Kidney (tissue), 14 donors: ENCODE results near the gene NEUROD4. TPM values are rescaled to one million over a fixed set of nuclear protein-coding genes. Genes with fewer than 3 reads are reported as not detected.

ENCODE experiments used
- DNase-seq, 5 donors: peaks; one replicate each; pipeline ENCODE4 v3.0.0-alpha.2; 2013 to 2020
- FAIRE-seq: peaks from 2 replicates; lab custom pipeline; 2012; peaks lifted over from hg19 to GRCh38; lab: Jason Lieb, UNC
- H3K27ac ChIP-seq, 2 donors: one replicate each; pipeline ENCODE4 v1.7.0; 2013; ENCODE audit warnings: low read depth in 2 of 2, low read length in 2 of 2, inconsistent platforms in 1 of 2
- H3K27me3 ChIP-seq: one replicate; pipeline ENCODE4 v1.7.1; 2013; ENCODE audit warnings: low read length, inconsistent platforms; ENCODE audit not compliant: control insufficient read depth, insufficient read depth
- H3K36me3 ChIP-seq, 3 donors: one replicate each; pipeline versions ENCODE4 v1.7.0 to v1.7.1; 2013; ENCODE audit warnings: low read length in 3 of 3, control low read depth in 1 of 3, inconsistent platforms in 1 of 3; ENCODE audit not compliant: insufficient read depth in 3 of 3, control insufficient read depth in 2 of 3
- H3K4me1 ChIP-seq, 3 donors: one replicate each; pipeline versions ENCODE4 v1.7.0 to v1.7.1; 2013; ENCODE audit warnings: low read length in 3 of 3, inconsistent platforms in 1 of 3, low read depth in 1 of 3; ENCODE audit not compliant: control insufficient read depth in 2 of 3, insufficient read depth in 2 of 3
- H3K4me3 ChIP-seq, 3 donors: one replicate each; pipeline versions ENCODE4 v1.7.0 to v1.8.1; 2013; ENCODE audit warnings: low read length in 3 of 3, control low read depth in 1 of 3, inconsistent platforms in 1 of 3
- H3K9ac ChIP-seq, 3 donors: one replicate each; pipeline versions ENCODE4 v1.7.0 to v1.7.1; 2013; ENCODE audit warnings: low read length in 3 of 3, control low read depth in 1 of 3, inconsistent platforms in 1 of 3
- H3K9me3 ChIP-seq, 3 donors: one replicate each; pipeline versions ENCODE4 v1.7.0 to v1.7.1; 2013; ENCODE audit warnings: low read length in 3 of 3, control low read depth in 1 of 3, inconsistent platforms in 1 of 3; ENCODE audit not compliant: control insufficient read depth in 2 of 3, insufficient read depth in 1 of 3
- intact Hi-C: fragments of 100-400 bp; cut with DNase I; formaldehyde crosslinking; loops from one replicate; pipeline ENCODE4 v1.11.1; 2022
- polyA plus RNA-seq: library from polyadenylated mRNA; stranded (reverse); fragments of 350-450 nt; fragmentation: Illumina TruSeq; extraction: RNeasy Lipid Tissue Mini Kit (QIAGEN cat#74804); gene quantifications from one replicate; pipeline ENCODE4 v1.2.3, GENCODE V29; 2014; ENCODE audit warnings: low read depth, low replicate concordance; ENCODE audit not compliant: insufficient read depth
- total RNA-seq: library from RNA; stranded (reverse); fragmentation: NEBNext Ultra II Directional; extraction: Animal tissue kit (Norgen Biotek cat#: 25700); gene quantifications from one replicate; pipeline ENCODE4 v1.2.1, GENCODE V29; 2021
- TF ChIP-seq, protein P1 (sequence below): IDR thresholded peaks from 3 replicates; pipeline ENCODE4 v1.5.1; 2012; ENCODE audit warnings: mild to moderate bottlenecking, moderate library complexity, borderline replicate concordance; ENCODE audit not compliant: insufficient read depth; ENCODE audit errors: extremely low read depth
- donor health status: control.
- donor health status: control.
- donor health status: control.
- donor health status: control.
- donor health status: control.
- donor health status: DM: yes; HTN: yes; CAD: no.
- donor health status: Normal renal cell carcinoma (clear cell type).

Gene NEUROD4
- total and polyA plus RNA-seq, 2 donors from 2014 or later = not detected

DNA sequence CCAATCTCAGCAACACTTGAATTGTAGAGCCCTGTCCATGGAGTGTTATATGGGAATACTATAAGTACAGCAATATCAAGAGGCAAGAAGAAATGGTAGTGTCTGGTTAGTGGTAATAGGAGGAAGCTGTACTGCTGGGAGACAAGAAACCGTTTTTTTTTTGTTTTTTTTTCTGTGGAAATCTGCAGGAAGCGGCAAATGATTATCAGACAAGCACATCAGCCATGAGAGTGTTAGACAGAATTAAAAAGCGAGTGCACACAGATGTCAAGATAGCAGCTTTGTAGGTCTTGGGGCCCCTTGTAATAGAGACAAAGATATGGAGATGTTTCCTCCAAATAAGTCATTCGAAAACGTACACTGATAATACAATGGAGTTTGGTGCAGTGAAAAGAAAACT is 41.9 kb upstream of the NEUROD4 start:
- H3K9me3 ChIP-seq = no peaks in the 10 kb centered on the region
- intact Hi-C loops = no loop called here
- H3K4me1 ChIP-seq = no peaks in the 10 kb centered on the region
- TF ChIP-seq, protein P1, sequence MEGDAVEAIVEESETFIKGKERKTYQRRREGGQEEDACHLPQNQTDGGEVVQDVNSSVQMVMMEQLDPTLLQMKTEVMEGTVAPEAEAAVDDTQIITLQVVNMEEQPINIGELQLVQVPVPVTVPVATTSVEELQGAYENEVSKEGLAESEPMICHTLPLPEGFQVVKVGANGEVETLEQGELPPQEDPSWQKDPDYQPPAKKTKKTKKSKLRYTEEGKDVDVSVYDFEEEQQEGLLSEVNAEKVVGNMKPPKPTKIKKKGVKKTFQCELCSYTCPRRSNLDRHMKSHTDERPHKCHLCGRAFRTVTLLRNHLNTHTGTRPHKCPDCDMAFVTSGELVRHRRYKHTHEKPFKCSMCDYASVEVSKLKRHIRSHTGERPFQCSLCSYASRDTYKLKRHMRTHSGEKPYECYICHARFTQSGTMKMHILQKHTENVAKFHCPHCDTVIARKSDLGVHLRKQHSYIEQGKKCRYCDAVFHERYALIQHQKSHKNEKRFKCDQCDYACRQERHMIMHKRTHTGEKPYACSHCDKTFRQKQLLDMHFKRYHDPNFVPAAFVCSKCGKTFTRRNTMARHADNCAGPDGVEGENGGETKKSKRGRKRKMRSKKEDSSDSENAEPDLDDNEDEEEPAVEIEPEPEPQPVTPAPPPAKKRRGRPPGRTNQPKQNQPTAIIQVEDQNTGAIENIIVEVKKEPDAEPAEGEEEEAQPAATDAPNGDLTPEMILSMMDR = no peak
- H3K9ac ChIP-seq = no peak overlapping the region
- no peaks in the 10 kb centered on the region for H3K27me3 ChIP-seq
- no peak overlapping the region for H3K4me3 ChIP-seq
- H3K36me3 ChIP-seq = no peaks in the 10 kb centered on the region
- H3K27ac ChIP-seq = no peak overlapping the region
- DNase-seq = no peak
- FAIRE-seq = no peak

DNA sequence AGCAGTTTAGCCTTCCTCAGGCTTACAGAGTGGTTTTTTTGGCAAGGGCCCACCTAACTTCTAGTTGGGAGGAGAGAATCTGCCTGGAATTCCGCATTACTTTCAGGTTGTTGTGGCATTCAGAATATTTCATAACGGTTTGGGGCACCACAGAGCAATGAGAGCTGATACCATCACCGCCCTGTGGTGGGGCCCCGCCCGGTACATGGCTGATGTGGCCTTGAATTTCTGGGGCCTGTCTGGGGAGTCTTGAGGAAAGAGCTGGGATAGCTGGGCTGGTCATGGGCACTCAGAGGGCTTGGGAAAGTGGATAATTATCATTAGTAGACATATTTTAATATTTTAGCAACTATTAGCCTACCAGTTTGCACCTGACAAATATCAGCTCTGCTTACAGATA is 39.4 kb upstream of the NEUROD4 start:
- H3K36me3 ChIP-seq = no peaks in the 10 kb centered on the region
- intact Hi-C loops = no loop called here
- no peaks in the 10 kb centered on the region for H3K27me3 ChIP-seq
- H3K4me3 ChIP-seq = no peak overlapping the region
- TF ChIP-seq, protein P1 = no peak
- no peaks in the 10 kb centered on the region for H3K9me3 ChIP-seq
- no peaks in the 10 kb centered on the region for H3K4me1 ChIP-seq
- DNase-seq (no peak), FAIRE-seq (no peak)
- no peak overlapping the region for H3K27ac ChIP-seq
- H3K9ac ChIP-seq = no peak overlapping the region

DNA sequence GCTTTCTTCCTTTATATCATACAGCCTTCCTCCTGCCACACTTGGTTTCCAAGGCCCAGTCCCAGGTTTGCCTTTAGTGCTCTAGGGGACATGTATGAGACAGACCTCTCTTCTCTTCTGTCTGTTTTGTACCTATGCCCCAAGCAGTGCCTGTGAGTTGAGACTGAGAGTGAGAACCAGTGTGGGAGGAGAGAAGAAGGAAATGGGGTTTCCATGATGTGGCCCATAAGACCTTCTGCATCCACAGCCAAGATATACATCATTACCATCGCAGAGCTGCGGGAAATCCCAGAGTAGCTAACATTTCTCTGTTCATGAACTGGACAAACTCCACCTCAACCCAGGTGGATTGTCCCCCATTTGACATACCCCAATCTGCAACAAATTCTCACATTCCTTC is 38.0 kb upstream of the NEUROD4 start:
- Histone ChIP-seq H3K9me3 (no peaks in the 10 kb centered on the region), H3K9ac (no peak overlapping the region), H3K36me3 (no peaks in the 10 kb centered on the region), H3K4me3 (no peak overlapping the region), H3K4me1 (no peaks in the 10 kb centered on the region), H3K27ac (no peak overlapping the region), H3K27me3 (no peaks in the 10 kb centered on the region)
- intact Hi-C loops = no loop called here
- DNase-seq = no peak
- FAIRE-seq = no peak
- TF ChIP-seq, protein P1 = no peak

DNA sequence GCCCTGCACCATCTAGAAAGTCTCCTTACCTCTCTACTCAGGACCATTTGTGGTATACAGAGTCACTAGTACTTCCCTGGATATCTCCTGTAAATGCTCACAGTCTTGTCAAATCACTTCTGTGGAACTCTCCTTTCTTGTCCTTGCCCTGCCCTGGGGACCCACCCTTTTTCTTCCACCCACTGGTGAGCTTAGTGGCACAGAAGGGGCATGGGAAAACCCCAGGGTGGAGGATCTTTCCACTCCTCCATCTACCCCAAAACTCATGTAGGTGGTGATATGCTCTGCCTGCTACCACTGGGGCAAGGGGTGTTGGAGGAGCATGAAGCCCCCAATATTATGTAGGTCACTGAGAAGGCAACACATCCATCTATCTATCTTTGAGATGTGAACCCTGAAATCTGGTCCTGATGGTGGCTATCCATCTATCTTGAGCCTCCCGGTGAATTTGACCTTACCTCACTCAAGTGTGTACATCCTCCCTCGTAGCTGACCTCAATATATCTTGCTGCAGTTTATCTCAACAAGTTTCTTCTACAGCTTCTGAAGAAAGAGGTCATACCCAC is 36.2 kb upstream of the NEUROD4 start:
- no peak overlapping the region for H3K27ac ChIP-seq
- no peak for FAIRE-seq
- no peak overlapping the region for H3K4me3 ChIP-seq

More for the DNA sequence above, 36.2 kb upstream of the NEUROD4 start:
- no peak for DNase-seq
- Histone ChIP-seq H3K36me3 (no peaks in the 10 kb centered on the region), H3K27me3 (no peaks in the 10 kb centered on the region), H3K4me1 (no peaks in the 10 kb centered on the region), H3K9me3 (no peaks in the 10 kb centered on the region), H3K9ac (no peak overlapping the region)
- intact Hi-C loops = no loop called here
- TF ChIP-seq, protein P1 = no peak
